Memory B cell (primary cell): ENCODE data around the gene NCAPG2.

Source experiments
- ATAC-seq: fragments of 150-1000 bp; cut with Tn5 transposase; 2 replicates; pipeline ENCODE4 v1.10.0; 2021; ENCODE audit warnings: low read depth, mild to moderate bottlenecking, moderate library complexity
- DNase-seq, 2 donors: peaks; one replicate each; pipeline ENCODE4 v3.0.0; 2022; ENCODE audit warnings: low spot score in 2 of 2
- H3K27ac Mint-ChIP-seq: one replicate; pipeline ENCODE4 v1.8.0; 2022; ENCODE audit warnings: mild to moderate bottlenecking, moderate library complexity, mixed read lengths
- H3K27me3 Mint-ChIP-seq: one replicate; pipeline ENCODE4 v1.8.0; 2022; ENCODE audit warnings: mixed read lengths
- H3K36me3 Mint-ChIP-seq: one replicate; pipeline ENCODE4 v1.8.0; 2022; ENCODE audit warnings: mild to moderate bottlenecking, mixed read lengths
- H3K4me1 Mint-ChIP-seq: one replicate; pipeline ENCODE4 v1.8.0; 2022; ENCODE audit warnings: mixed read lengths
- H3K4me3 Mint-ChIP-seq: one replicate; pipeline ENCODE4 v1.8.0; 2022; ENCODE audit warnings: mild to moderate bottlenecking, moderate library complexity, mixed read lengths
- H3K9me3 Mint-ChIP-seq: one replicate; pipeline ENCODE4 v1.8.0; 2022; ENCODE audit warnings: mixed read lengths

Gene NCAPG2

DNA sequence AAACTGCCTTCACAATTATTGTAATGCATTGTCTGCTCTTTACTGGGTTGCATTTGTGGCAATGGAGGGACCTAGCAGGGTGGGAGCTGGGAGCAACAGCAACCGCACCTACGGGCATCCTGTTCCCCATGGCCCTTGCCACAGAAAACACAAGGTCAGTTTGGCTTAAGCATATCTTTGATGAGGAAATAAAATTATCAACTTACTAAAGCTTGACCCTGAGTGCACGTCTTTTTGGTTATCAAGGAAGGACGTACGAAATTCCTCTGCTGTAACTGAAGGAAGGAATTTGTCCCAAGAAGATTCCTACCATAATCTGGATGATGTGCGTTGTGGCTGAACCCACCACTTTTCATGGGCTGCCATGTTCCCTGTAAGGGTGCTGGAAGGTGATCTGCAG, 97.0 kb downstream of the NCAPG2 start:
- ATAC-seq, result no peak
- DNase-seq, result no peak
- H3K4me1 Mint-ChIP-seq, result peaks cover 15% of the 10 kb centered on the region
- peaks cover 5% of the 10 kb centered on the region for H3K36me3 Mint-ChIP-seq
- H3K9me3 Mint-ChIP-seq, result no peaks in the 10 kb centered on the region
- no peak overlapping the region for H3K4me3 Mint-ChIP-seq
- H3K27ac Mint-ChIP-seq, result no peak overlapping the region
- no peaks in the 10 kb centered on the region for H3K27me3 Mint-ChIP-seq

DNA sequence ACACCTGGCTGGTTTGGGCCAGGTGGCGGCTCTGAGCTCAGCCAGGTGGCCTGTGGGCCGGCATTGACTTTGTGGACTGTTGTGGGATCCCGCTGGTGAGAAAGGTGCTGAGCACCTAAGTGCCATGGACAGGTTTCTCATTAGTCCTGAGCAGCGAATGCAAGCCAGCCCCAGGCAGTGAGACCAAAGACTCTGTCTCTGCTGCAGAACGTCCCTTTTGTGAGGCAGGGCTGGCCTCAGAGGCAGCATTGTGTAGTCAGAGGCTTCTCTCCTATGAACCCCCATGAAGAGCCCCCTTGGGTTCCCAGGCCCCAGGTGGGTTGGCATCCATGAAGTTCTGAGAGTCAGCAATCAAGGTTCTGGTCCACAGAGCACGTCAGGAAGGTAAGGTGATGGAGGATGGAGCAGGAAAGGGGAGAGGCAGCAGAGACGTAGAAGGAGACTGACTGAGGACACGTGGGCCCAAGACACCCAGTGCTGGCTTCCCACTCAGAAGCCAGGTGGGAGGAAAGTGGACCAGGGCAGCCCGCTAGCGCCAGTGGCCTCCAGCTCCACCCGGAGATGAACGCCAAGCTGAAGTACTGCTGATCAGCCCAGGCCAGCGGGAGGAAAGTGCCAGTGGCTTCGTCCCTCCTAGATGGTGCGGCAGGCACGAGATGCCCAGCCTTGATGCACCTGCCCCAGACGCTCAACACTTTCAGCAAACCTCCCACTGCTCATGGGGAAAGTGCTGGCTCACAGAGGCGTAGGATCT, 97.8 kb downstream of the NCAPG2 start:
- no peaks in the 10 kb centered on the region for H3K27me3 Mint-ChIP-seq
- no peak overlapping the region for H3K27ac Mint-ChIP-seq

DNA sequence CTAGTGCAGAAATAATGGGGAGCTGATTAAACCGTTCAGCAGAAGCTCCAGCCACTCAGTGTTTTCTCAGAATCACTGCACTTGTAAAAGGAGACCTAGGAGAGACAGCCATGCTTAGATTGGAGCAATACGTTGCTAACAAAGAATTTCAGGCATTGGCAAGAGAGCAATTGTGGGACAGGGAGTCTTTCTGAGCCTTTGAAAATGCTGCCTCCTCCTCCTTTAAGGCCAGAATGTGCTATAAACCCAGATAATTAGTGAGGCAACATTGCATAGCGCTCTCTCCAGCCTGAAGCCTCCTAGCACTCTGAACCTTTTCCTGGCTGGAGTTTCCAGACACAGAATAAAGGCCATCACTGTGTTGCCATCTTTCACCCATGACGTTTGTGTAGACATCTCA, 98.5 kb downstream of the NCAPG2 start:
- H3K36me3 Mint-ChIP-seq, result peaks cover 4% of the 10 kb centered on the region
- no peaks in the 10 kb centered on the region for H3K9me3 Mint-ChIP-seq
- ATAC-seq (no peak), DNase-seq (no peak)
- peaks cover 7% of the 10 kb centered on the region for H3K4me1 Mint-ChIP-seq
- H3K27ac Mint-ChIP-seq, result no peak overlapping the region
- no peak overlapping the region for H3K4me3 Mint-ChIP-seq
- H3K27me3 Mint-ChIP-seq, result no peaks in the 10 kb centered on the region

More for the DNA sequence above, 97.8 kb downstream of the NCAPG2 start:
- ATAC-seq, result no peak
- Mint-ChIP-seq H3K36me3 (peaks cover 5% of the 10 kb centered on the region), H3K4me3 (no peak overlapping the region), H3K4me1 (peaks cover 11% of the 10 kb centered on the region), H3K9me3 (no peaks in the 10 kb centered on the region)
- DNase-seq, result no peak

DNA sequence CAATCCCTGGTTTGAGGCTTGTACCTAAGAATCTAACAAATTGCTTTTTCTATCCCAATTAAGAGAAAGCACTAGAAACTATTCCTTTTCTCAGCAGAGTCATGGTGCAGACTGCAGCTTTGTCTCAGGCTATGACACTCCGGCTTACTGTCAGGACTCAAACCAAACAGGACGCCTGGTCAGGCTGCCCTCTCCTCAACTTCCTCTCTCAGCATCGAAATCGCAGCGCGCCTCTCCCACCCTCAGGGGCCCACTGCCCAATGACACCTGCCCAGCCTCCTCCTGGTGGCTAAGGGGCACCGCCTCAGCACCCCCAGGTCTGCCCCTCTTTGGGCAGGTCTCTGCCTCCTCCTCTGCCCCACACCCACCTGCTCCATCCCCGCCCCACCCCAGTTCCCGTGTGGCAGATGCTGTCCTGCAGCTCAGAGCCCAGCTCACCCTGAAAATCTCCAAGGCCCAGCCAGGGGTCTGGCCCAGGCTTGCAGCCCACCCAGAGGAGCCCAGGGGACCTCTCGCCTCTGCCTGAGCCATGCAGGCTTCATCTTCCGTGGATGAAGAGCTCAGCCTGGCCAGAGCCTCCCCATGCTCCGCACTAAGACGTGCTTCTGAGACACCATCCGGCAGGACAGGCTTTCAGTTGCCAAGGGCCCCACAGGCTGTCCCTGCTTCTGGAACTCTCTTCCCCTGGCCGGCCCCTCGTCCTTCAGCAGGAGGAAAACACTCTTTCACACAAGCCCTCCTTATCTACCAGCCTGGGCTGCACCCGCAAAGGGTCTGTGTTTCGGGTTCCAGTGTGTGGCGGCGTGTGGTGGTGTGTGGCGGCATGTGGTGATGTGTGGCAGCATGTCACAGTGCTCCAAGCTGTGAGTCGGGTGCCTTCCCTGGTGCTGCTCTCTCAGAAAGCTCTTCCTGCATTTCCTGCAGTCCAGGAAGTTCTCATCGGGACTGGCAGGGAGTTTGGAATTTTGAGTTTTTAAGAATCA, 100.5 kb downstream of the NCAPG2 start:
- Mint-ChIP-seq H3K4me1 (peaks cover under 1% of the 10 kb centered on the region), H3K36me3 (peaks cover under 1% of the 10 kb centered on the region), H3K9me3 (no peaks in the 10 kb centered on the region), H3K27ac (no peak overlapping the region), H3K27me3 (no peaks in the 10 kb centered on the region), H3K4me3 (no peak overlapping the region)
- ATAC-seq, result no peak
- DNase-seq, result no peak

DNA sequence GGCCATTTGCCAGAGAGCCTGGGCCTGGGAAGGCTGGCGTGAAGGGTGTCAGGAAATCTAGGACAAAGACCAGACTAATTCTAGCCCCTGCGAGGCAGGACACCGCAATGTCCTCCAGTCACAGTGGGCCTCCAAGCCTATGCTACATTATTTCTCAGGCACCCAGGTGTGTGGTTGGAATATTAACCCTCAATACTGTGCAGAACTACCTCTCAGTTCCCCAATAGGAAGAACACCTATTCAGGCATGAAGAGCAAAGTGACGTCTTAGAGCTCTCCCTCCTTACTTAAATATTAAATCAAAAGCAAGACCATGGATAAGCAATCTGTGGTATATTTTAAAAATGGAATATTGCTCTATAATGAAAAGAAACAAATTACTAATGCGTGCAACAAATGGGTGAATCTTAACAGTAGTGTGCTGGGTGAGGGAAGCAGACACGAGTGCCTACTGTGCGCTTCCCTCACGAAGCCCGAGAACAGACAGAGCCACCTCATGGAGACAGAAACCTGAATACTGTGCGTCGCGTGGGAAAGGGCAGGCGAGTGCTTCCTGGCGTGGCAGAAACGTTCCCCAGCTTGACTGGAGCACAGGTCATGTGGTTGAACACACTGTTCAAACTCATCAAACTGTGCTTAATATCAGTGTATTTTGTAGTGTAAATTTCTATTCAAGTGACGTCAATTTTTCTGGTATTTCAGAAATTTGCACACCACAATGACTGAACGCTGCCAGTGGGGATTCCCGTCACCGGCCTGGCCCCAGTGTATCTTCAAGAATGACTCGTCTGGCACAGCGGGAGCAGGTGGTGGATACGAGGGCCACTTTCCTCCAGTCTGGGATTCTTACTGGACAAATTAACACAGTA, 101.5 kb downstream of the NCAPG2 start:
- H3K27ac Mint-ChIP-seq, result no peak overlapping the region
- no peaks in the 10 kb centered on the region for H3K9me3 Mint-ChIP-seq
- no peaks in the 10 kb centered on the region for H3K27me3 Mint-ChIP-seq
- H3K4me3 Mint-ChIP-seq, result no peak overlapping the region
- H3K4me1 Mint-ChIP-seq, result no peaks in the 10 kb centered on the region
- ATAC-seq, result peak; percentile 75
- DNase-seq, result no peak
- H3K36me3 Mint-ChIP-seq, result no peaks in the 10 kb centered on the region

DNA sequence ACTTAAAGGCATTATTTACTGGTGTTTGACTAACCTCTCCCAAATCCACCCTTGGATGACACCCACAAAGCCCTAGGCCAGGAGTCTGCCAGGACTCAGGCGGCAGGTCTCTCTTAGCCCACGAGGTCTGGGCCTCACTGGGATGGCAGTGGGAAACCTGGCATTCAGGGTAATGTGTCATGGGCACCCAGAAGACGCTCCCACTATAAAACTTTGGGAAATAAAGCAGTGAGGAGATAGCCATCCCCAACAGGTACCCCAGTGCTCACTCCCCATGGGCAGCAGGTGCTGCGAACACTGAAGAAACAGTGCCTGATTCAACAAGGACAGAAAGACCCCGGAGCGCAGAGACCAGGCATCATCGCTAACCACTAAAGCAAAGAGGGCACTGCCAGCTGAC, 102.6 kb downstream of the NCAPG2 start:
- no peak for ATAC-seq
- H3K27ac Mint-ChIP-seq, result no peak overlapping the region
- no peaks in the 10 kb centered on the region for H3K27me3 Mint-ChIP-seq
- no peaks in the 10 kb centered on the region for H3K4me1 Mint-ChIP-seq
- no peak for DNase-seq
- H3K36me3 Mint-ChIP-seq, result no peaks in the 10 kb centered on the region
- no peaks in the 10 kb centered on the region for H3K9me3 Mint-ChIP-seq
- H3K4me3 Mint-ChIP-seq, result no peak overlapping the region

DNA sequence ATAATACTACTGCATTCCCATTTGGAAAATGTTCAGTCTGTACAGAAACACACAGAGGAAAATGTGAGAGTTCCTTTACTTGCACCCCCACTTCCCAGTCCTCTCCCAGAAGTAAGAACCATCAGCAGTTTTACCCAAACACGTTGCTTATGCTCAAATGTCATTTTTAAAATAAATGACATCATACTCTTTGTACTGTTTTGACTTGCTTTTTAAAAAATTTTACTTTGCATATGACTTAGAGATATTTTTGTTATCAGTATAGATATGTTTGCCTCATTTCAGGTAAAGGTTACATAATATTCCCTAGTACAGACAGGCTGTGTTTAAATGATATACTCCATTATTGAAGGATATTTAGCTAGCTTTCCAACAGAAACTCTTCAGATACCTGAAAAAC, 103.5 kb downstream of the NCAPG2 start:
- no peak overlapping the region for H3K27ac Mint-ChIP-seq

DNA sequence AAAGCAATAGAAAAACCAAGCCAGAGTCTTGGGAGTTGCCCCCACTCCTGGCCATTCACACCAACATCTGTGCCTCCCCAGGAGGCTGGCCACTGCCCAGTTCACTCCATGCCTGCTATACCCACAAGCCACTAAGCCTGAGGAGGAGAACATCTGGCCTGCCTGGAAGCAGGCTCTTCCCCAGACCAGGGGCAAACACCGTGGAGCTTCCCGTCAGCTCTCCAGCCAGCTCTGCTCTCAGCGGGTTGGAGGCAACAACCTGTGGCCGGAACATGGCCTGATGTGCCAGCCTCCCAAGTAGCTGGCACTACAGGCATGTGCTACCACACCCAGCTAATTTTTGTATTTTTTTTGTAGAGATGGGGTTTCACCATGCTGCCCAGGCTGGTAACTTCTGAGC, 107.9 kb downstream of the NCAPG2 start:
- H3K36me3 Mint-ChIP-seq, result no peaks in the 10 kb centered on the region
- H3K27ac Mint-ChIP-seq, result no peak overlapping the region
- H3K27me3 Mint-ChIP-seq, result no peaks in the 10 kb centered on the region
- H3K4me3 Mint-ChIP-seq, result no peak overlapping the region
- no peaks in the 10 kb centered on the region for H3K4me1 Mint-ChIP-seq
- DNase-seq, result no peak
- ATAC-seq, result no peak
- no peaks in the 10 kb centered on the region for H3K9me3 Mint-ChIP-seq

More for the DNA sequence above, 103.5 kb downstream of the NCAPG2 start:
- ATAC-seq (no peak), DNase-seq (no peak)
- Mint-ChIP-seq H3K4me3 (no peak overlapping the region), H3K27me3 (no peaks in the 10 kb centered on the region), H3K36me3 (no peaks in the 10 kb centered on the region), H3K9me3 (no peaks in the 10 kb centered on the region), H3K4me1 (no peaks in the 10 kb centered on the region)

DNA sequence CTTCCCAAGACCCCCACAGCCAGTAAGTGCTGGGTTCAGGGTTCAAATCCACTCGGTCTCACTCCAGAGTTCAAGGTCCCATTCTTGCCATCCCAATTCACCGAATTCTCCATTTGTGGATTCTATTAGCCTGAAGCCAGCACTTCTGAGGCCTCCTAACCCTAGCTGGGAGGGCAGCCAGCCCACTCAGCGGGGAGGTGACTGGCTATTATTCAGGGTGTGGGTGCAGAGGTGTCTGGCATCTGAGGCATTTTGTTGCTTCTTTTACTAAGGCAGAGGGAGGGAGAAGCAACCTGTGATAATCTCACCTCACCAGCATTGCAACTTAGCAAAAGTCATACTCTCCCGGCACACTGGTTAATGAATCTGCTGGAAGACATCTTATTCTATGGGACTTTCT, 108.3 kb downstream of the NCAPG2 start:
- H3K36me3 Mint-ChIP-seq, result no peaks in the 10 kb centered on the region
- H3K9me3 Mint-ChIP-seq, result no peaks in the 10 kb centered on the region
- ATAC-seq, result no peak
- H3K4me3 Mint-ChIP-seq, result no peak overlapping the region
- H3K4me1 Mint-ChIP-seq, result no peaks in the 10 kb centered on the region
- H3K27me3 Mint-ChIP-seq, result no peaks in the 10 kb centered on the region
- no peak overlapping the region for H3K27ac Mint-ChIP-seq
- no peak for DNase-seq

DNA sequence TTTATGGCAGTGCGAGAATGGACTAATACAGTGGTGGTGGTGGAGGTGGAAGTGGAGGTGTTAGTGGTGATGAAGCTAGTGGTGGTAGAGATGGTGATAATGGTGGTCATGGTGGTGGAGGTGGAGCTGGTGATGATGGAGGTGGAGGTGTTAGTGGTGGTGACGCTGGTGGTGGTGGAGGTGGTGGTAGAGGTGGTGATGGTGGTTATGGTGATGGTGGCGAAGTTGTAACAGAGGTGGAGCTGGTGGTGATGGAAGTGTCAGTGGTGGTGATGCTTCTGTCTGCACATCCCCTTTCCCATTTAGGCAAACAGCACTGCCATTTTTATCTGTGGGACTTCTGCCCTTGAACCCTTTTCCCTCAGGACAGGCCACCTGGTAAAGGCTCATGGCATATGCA, 109.5 kb downstream of the NCAPG2 start:
- Mint-ChIP-seq H3K27me3 (no peaks in the 10 kb centered on the region), H3K36me3 (no peaks in the 10 kb centered on the region), H3K9me3 (no peaks in the 10 kb centered on the region), H3K4me3 (no peak overlapping the region), H3K4me1 (no peaks in the 10 kb centered on the region), H3K27ac (no peak overlapping the region)
- DNase-seq (no peak), ATAC-seq (no peak)

DNA sequence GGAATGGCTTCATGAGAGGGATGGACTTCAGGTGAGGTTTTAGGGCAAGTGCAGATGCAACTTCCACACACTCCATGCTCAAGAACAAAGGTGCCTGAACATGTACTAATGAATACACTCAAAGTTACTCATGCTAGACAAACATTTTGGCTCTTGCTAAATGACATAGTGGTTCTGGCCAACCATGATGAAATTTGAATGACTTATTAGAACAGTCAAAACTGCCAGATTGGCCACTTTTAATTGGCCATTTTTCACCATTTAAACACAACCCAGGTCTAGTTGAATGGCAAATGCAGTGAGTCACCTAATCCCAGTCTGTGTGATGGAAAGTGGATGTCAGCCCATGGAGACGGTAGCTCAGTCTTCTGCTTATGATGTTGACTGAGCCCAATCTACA, 112.1 kb downstream of the NCAPG2 start:
- H3K27me3 Mint-ChIP-seq, result peaks cover 11% of the 10 kb centered on the region
- no peak overlapping the region for H3K4me3 Mint-ChIP-seq
- H3K9me3 Mint-ChIP-seq, result peaks cover 1% of the 10 kb centered on the region
- no peak for ATAC-seq
- no peak overlapping the region for H3K27ac Mint-ChIP-seq
- no peaks in the 10 kb centered on the region for H3K4me1 Mint-ChIP-seq
- no peak for DNase-seq
- peaks cover 4% of the 10 kb centered on the region for H3K36me3 Mint-ChIP-seq

DNA sequence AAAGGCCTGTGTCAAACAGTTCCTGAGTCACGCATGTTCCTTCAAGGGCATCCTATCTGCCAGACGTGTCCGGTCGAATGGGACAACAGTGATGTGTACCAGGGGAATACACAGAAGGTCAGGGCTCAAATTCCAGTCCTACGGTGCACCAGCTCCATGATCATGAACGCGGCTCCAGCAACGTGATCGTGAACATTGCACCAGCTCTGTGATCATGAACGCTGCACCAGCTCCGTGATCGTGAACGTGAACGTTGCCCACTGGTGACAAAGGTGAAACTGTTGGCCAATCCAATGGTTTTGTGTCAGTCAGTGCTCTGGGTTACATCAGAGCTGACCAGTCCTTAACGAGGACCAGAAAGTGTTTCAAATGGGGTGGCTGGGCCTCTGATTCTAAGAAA, 112.7 kb downstream of the NCAPG2 start:
- Mint-ChIP-seq H3K36me3 (peaks cover 4% of the 10 kb centered on the region), H3K4me3 (no peak overlapping the region), H3K4me1 (no peaks in the 10 kb centered on the region), H3K27ac (no peak overlapping the region), H3K27me3 (peaks cover 11% of the 10 kb centered on the region), H3K9me3 (peaks cover 1% of the 10 kb centered on the region)
- DNase-seq (no peak), ATAC-seq (no peak)

DNA sequence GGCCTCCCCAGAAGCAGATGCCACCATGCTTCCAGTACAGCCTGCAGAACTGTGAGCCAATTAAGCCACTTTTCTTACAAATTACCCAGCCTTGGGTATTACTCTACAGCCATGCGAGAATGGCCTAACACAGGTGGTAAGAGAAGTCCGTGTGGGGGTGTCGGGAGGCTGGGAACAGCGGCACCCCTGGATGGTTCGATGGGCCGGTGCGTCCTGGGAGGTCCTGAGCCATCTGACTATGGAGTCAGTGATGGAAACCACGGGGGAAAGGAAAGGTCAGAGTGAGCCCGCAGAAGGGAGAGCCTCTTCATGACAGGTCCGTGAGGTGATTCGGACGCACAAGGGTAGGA, 114.4 kb downstream of the NCAPG2 start:
- DNase-seq (no peak), ATAC-seq (no peak)
- H3K4me3 Mint-ChIP-seq, result no peak overlapping the region
- peaks cover 17% of the 10 kb centered on the region for H3K27me3 Mint-ChIP-seq
- peaks cover 4% of the 10 kb centered on the region for H3K4me1 Mint-ChIP-seq
- peaks cover 1% of the 10 kb centered on the region for H3K9me3 Mint-ChIP-seq
- H3K27ac Mint-ChIP-seq, result no peak overlapping the region
- H3K36me3 Mint-ChIP-seq, result peaks cover 4% of the 10 kb centered on the region

DNA sequence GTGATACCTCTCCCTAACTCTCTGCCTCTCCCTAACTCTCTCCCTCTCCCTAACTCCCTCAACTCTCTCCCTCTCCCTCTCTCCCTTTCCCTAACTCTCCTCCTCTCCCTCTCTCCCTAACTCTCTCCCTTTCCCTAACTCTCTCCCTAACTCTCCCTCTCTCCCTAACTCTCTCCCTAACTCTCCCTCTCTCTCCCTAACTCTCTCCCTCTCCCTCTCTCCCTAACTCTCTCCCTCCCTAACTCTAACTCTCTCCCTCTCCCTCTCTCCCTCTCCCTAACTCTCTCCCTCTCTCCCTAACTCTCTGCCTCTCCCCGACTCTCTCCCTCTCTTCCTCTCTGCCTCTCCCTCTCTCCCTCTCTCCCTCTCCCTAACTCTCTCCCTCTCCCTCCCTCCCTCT, 115.0 kb downstream of the NCAPG2 start:
- Mint-ChIP-seq H3K36me3 (peaks cover 4% of the 10 kb centered on the region), H3K27ac (no peak overlapping the region), H3K4me1 (peaks cover 4% of the 10 kb centered on the region), H3K4me3 (peak overlapping the region; percentile 36), H3K27me3 (peaks cover 17% of the 10 kb centered on the region), H3K9me3 (peaks cover 1% of the 10 kb centered on the region)
- DNase-seq (no peak), ATAC-seq (no peak)
